Loucy (cell line): Measurements from ENCODE around the gene ARHGAP10.

ENCODE experiments used
- H2AFZ ChIP-seq: fragments of 200-600 bp; sonication (generic); 2 replicates; pipeline ENCODE4 v1.6.0; 2016; ENCODE audit warnings: antibody characterized with exemption, mild to moderate bottlenecking, low read length, moderate library complexity
- H3F3A ChIP-seq: fragments of 200-600 bp; 2 replicates; pipeline ENCODE4 v1.6.0; 2016; ENCODE audit warnings: antibody characterized with exemption, low read depth, mild to moderate bottlenecking
- H3K27me3 ChIP-seq: fragments of 200-600 bp; sonication (generic); 2 replicates; pipeline ENCODE4 v1.6.1; 2014; ENCODE audit warnings: low read length, mild to moderate bottlenecking; ENCODE audit not compliant: insufficient read depth, poor library complexity, severe bottlenecking
- H3K36me3 ChIP-seq: fragments of 200-600 bp; sonication (generic); 2 replicates; pipeline ENCODE4 v1.6.1; 2016; ENCODE audit warnings: low read length; ENCODE audit not compliant: insufficient read depth
- H3K4me1 ChIP-seq: fragments of 200-600 bp; sonication (generic); 2 replicates; pipeline ENCODE4 v1.5.1; 2014; ENCODE audit warnings: low read length, mild to moderate bottlenecking; ENCODE audit not compliant: insufficient read depth, poor library complexity, severe bottlenecking
- H3K4me2 ChIP-seq: fragments of 200-600 bp; sonication (generic); 2 replicates; pipeline ENCODE4 v1.6.0; 2014; ENCODE audit warnings: antibody characterized with exemption, low read length, low read depth, mild to moderate bottlenecking; ENCODE audit not compliant: poor library complexity, severe bottlenecking
- H3K4me3 ChIP-seq: fragments of 200-600 bp; sonication (generic); 2 replicates; pipeline ENCODE4 v1.5.1; 2014; ENCODE audit warnings: low read length, mild to moderate bottlenecking, mixed read lengths; ENCODE audit not compliant: poor library complexity, severe bottlenecking
- H3K79me2 ChIP-seq: fragments of 200-600 bp; sonication (generic); 2 replicates; pipeline ENCODE4 v1.6.1; 2014; ENCODE audit warnings: low read length; ENCODE audit not compliant: insufficient read depth
- H3K9ac ChIP-seq: fragments of 200-600 bp; sonication (generic); 2 replicates; pipeline ENCODE4 v1.6.0; 2014; ENCODE audit warnings: mild to moderate bottlenecking, low read depth, low read length, moderate library complexity; ENCODE audit not compliant: poor library complexity, severe bottlenecking
- H3K9me2 ChIP-seq: fragments of 200-600 bp; sonication (generic); replicated peaks from 2 replicates; pipeline ENCODE4 v1.6.1; 2016; ENCODE audit warnings: low read depth, low read length, mixed read lengths
- H3K9me3 ChIP-seq: fragments of 200-600 bp; sonication (generic); 2 replicates; pipeline ENCODE4 v1.6.1; 2014; ENCODE audit warnings: mild to moderate bottlenecking, antibody characterized with exemption, low read length, low read depth; ENCODE audit not compliant: insufficient read depth
- H4K20me1 ChIP-seq: fragments of 200-600 bp; sonication (generic); 2 replicates; pipeline ENCODE4 v1.6.0; 2014; ENCODE audit warnings: antibody characterized with exemption, low read length, mild to moderate bottlenecking; ENCODE audit not compliant: insufficient read depth, poor library complexity, severe bottlenecking
- EZH2phosphoT487 ChIP-seq: fragments of 200-600 bp; IDR thresholded peaks from 2 replicates; pipeline ENCODE4 v1.6.1; 2018; ENCODE audit warnings: antibody characterized with exemption, mild to moderate bottlenecking, moderate library complexity, borderline replicate concordance
- TF ChIP-seq, protein P1 (sequence below): fragments of 200-600 bp; sonication (generic); conservative IDR thresholded peaks from 2 replicates; pipeline ENCODE4 v1.5.1; 2014; ENCODE audit warnings: mild to moderate bottlenecking, antibody characterized with exemption, low read length

The ARHGAP10 gene

GRCh38 chr4:148034813-148035212 is 302.9 kb downstream of the ARHGAP10 start:
- Histone ChIP-seq H3K9me3 (no peaks in the 10 kb centered on the region), H3K79me2 (no peaks in the 10 kb centered on the region), H3F3A (no peaks in the 10 kb centered on the region), H3K9ac (no peak overlapping the region), H3K27me3 (no peaks in the 10 kb centered on the region), H3K36me3 (no peaks in the 10 kb centered on the region), H4K20me1 (no peaks in the 10 kb centered on the region), H3K9me2 (no peaks in the 10 kb centered on the region), H2AFZ (no peak overlapping the region), H3K4me2 (no peak overlapping the region), H3K4me1 (no peaks in the 10 kb centered on the region), H3K4me3 (no peak overlapping the region)
- TF ChIP-seq, protein P1, sequence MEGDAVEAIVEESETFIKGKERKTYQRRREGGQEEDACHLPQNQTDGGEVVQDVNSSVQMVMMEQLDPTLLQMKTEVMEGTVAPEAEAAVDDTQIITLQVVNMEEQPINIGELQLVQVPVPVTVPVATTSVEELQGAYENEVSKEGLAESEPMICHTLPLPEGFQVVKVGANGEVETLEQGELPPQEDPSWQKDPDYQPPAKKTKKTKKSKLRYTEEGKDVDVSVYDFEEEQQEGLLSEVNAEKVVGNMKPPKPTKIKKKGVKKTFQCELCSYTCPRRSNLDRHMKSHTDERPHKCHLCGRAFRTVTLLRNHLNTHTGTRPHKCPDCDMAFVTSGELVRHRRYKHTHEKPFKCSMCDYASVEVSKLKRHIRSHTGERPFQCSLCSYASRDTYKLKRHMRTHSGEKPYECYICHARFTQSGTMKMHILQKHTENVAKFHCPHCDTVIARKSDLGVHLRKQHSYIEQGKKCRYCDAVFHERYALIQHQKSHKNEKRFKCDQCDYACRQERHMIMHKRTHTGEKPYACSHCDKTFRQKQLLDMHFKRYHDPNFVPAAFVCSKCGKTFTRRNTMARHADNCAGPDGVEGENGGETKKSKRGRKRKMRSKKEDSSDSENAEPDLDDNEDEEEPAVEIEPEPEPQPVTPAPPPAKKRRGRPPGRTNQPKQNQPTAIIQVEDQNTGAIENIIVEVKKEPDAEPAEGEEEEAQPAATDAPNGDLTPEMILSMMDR, result no peak
- TF ChIP-seq EZH2phosphoT487, result no peak

GRCh38 chr4:148041606-148042329 is 309.9 kb downstream of the ARHGAP10 start:
- H2AFZ ChIP-seq, result no peak overlapping the region
- no peaks in the 10 kb centered on the region for H3K79me2 ChIP-seq
- H3K9ac ChIP-seq, result no peak overlapping the region
- H4K20me1 ChIP-seq, result no peaks in the 10 kb centered on the region
- no peak overlapping the region for H3K4me2 ChIP-seq
- peaks cover 2% of the 10 kb centered on the region; the same call in 1 of the 2 replicates for H3K36me3 ChIP-seq
- no peaks in the 10 kb centered on the region for H3K27me3 ChIP-seq
- H3F3A ChIP-seq, result no peaks in the 10 kb centered on the region
- H3K9me3 ChIP-seq, result no peaks in the 10 kb centered on the region
- no peak overlapping the region for H3K4me3 ChIP-seq
- TF ChIP-seq, protein P1, result no peak
- no peak for TF ChIP-seq EZH2phosphoT487
- H3K4me1 ChIP-seq, result no peaks in the 10 kb centered on the region
- H3K9me2 ChIP-seq, result no peaks in the 10 kb centered on the region

GRCh38 chr4:148044089-148044911 is 312.4 kb downstream of the ARHGAP10 start:
- H3K79me2 ChIP-seq, result no peaks in the 10 kb centered on the region
- no peak overlapping the region for H3K4me3 ChIP-seq
- no peaks in the 10 kb centered on the region for H3K9me2 ChIP-seq
- H3F3A ChIP-seq, result no peaks in the 10 kb centered on the region
- no peak overlapping the region for H3K4me2 ChIP-seq
- H2AFZ ChIP-seq, result no peak overlapping the region
- no peaks in the 10 kb centered on the region for H4K20me1 ChIP-seq
- TF ChIP-seq, protein P1, result no peak
- TF ChIP-seq EZH2phosphoT487, result no peak
- H3K36me3 ChIP-seq, result peaks cover 14% of the 10 kb centered on the region; the same call in 1 of the 2 replicates
- no peaks in the 10 kb centered on the region for H3K9me3 ChIP-seq
- no peak overlapping the region for H3K9ac ChIP-seq
- H3K4me1 ChIP-seq, result no peaks in the 10 kb centered on the region
- no peaks in the 10 kb centered on the region for H3K27me3 ChIP-seq
